Germinal center (tissue), 1 donor: ENCODE measurements around the gene AGAP1.

Experiments used
- DNase-seq: peaks from one replicate; pipeline ENCODE4 v3.0.0; 2012; ENCODE audit warnings: mixed read lengths, low spot score

The AGAP1 gene

DNA sequence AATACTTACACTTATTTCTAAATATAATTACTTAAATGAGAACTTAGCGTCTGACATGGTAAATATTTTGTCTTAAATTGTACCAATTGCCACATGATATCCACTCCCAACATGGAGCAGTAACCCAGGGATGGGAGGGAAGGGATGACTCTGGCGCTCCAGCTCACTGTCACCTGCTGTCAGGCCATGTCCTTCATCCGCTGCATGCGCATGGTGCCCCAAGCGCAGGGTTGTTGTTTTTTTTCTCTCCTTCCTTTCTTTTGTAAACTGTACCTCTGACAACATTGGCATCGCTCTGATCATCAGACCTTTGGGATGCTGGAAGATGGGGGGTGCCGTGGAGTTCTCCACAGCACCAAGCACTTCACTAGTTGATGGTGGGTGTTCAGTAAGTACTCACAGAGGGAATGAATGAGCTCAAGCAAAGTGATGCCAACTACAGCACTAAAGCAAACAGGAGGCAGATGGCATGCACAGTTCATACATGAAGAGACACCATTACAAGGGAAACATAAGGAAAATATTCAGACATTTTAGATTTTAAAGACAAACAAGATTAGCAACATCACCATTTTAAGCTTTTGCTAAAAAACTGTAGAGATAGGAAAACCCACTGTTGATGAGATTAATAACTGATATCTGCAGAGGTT, 426.5 kb downstream of the AGAP1 start:
- DNase-seq, result no peak

DNA sequence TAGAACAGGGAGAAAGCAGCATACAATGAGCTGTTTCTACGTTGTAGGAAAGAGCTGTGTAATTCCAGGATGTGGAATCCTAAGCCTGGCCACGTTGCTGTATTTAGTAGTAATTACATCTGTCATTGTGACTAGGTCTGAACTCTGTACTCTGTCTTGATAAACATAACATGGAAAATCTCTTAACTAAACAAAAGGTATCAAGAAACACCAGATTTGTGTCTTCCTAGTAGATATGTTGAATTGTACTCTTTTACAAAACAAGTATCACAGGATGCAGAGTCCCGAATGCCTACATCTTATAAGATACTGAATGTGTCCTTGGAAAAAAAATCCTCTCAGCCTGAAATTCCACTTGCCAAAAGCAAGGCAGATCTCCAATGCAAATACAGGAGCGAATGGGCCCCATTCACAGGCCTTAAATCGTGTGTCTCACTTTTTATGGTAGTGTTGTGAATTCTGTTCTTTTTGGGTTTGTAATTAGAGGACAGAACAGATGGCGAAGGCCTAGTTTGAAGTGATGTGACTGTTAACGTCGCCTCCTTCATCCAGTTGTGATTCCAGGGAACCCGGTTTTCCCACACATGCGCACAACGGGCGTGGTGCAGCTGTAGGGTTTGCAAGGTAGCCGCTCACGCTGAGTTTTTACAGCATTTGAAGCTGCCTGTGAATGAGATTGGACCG, 427.8 kb downstream of the AGAP1 start:
- no peak for DNase-seq

DNA sequence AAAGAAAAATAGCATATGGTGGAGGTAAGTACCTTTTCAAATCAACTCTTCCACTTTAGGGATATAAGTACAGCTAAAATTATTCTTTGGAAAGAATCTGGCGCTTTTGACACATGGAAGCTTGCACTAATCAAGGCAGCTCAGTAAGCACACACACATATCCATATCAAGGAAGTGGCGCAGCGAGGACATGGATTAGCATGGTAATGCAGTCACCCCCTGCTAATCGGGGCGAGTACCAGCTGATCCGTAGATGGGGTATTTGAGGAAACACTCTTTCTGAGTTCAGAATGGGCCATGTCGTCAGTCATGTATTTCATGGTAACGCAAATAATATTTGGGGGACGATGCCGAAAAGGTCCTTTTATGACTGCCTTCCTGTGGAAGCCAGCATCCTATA, 429.0 kb downstream of the AGAP1 start:
- no peak for DNase-seq

DNA sequence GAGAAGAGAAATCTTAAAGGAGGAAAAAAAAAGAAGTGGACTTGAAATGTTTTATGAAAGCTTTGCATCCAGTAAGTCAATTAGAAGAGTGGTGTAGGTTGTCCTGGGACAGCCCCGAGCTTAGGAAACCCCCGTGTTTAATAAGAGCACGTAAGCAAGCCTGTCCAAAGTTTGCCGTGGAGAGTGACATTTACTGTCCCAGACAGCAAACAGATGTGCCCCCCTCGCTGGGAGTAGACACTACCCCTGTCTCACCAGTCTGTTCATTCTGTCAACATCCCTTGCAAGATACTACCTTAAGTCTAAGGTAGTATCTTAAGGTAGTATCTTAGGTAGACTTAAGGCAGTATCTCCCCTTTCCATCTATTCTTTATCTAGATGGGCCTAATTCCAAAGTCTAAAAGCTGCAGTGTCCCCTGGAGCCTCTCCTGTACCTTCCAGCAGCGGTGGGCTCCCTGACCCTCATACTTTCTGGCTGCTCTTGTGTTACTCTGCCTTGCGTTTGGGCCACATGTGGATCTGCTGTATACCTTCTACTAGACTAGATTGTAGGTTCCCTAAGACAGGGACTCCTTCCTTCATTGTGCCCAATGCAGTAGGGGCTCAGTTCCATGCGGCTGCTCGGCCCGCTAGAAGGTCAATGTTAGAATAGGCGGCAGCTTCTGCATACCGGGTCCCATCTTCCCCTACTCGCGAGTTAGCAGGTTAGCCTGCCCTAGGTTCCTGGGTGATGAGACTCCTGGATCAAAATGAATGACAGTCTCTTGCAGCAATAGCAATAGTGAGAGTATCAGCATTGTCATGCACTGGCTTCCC, 430.2 kb downstream of the AGAP1 start:
- DNase-seq, result no peak

DNA sequence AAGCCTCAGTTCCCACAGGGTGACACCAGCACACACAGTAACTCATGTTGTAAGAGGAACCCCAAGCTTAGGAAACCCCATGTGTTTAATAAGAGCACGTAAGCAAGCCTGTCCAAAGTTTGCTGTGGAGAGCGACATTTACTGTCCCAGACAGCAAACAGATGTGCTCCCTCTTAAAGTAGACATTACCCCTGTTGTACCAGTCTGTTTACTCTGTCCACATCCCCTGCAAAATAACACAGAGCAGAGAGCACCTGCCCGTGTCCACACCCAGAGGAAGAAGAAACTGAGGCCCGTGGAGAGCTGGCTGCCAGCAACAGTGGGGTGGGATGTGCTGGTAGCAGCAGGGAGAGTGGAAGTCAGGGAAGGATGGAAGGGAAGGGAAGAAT, 430.8 kb downstream of the AGAP1 start:
- no peak for DNase-seq

DNA sequence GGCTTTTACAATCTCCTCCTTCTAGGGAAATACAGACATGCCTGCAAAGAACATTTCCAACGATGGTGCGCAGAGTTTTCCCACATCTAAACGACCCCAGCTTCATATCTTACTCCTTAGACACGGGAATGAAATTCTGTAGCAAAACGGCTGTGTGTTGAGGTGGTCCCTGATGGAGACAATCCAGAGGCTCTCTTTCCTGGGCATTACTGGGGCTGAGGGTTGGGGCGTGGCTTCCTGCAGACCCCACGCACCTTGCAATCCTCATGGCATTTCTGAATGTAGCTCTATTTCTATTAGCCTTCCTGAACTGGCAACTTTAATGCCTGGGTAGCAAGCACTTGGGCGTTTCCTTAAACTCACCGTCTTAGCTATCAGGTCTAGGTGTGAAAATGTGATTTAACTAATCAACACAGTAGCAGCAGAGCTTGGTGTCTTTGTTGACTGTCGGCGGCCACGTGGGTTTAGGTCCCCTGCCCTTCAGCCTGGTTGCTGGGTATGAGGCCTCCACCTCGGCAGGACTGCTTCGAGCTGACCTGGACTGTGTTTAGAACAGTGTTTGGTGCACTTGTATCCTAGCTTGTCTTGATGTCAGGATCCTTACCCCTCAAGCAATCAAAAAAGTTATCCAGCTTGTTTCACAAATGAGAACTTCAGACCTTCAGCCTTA, 431.5 kb downstream of the AGAP1 start:
- DNase-seq, result no peak

DNA sequence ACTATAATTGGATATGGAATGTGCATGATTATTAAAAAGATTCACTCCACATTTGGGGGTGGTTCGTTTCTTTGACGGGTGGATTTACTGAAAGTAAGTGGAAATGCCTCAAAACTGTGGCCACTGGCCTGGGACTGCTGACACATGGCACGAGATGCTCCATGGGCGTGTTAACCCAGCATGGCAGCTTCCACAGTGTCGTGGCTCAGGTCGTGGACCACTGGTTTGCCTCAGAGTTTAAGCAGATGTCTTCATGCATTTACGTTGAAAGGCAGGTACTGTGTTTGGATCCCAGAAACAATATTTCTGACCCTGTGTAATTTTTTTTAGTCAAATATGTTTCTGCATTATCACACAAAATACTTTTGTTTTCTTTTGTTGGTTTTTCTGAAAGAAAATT, 432.4 kb downstream of the AGAP1 start:
- DNase-seq, result no peak

DNA sequence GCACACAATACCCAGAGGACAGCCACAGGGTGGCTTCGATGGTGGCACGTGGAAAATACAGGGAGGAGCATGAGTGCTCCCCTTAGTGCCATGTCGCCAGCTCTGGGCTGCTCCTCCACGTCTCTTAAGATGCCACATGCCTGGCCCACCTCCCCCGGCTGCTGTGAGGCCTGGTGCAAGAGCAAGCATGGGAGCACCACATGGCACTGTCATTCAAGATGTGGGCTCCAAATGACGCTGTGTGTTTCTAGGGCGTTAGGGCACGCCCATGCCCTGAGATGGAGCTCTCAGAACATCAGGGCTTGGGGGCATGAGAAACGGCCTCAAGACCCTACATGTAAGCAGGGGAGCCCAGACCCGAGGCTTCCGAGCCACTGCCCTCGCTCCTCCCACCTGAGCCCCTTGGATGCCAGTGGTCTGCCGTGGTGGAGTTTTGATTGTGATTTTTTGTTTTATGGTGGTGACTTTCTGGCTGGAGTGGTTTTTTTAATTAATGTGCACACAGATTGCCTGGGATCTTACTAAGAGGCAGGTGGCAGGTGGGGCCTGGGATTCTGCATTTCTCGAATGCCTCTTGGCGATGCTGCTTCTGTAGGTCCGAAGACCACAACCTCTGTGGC, 435.0 kb downstream of the AGAP1 start:
- no peak for DNase-seq

DNA sequence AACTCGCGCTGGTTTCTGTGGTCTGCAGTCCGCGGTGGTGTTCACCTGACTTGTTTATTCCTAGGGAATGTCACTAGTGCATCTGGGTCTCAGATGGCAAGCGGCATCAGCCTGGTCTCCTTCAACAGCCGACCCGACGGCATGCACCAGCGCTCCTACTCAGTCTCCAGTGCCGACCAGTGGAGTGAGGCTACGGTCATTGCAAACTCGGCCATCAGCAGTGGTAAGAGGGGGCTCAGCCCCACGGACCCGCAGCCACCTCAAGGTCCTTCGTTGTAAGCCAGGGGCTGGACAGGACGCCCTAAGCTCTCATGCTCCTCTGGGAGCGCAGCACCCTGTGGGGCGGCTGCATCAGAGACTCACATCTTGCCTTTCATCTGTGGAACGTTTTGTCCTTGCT, 436.9 kb downstream of the AGAP1 start:
- DNase-seq, result no peak

DNA sequence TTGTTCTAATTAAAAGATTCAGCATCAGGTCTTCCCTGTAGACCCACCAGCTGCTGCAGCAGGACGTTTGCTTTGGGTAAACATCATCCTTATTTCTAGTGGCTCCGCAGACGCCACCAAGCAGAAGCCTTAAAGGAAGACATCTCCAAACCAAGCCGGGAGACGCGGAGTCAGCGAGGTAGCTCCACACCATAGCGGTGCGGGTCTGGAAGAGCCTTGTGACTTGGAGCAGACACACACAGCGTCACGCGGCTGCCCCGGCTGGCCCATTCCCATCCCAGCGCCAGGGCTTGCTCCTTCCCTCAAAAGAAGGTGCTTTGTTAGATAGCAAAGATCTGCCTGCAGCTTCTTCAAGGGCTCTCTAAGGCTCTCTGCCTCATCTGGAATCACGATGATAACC, 437.8 kb downstream of the AGAP1 start:
- DNase-seq, result no peak

DNA sequence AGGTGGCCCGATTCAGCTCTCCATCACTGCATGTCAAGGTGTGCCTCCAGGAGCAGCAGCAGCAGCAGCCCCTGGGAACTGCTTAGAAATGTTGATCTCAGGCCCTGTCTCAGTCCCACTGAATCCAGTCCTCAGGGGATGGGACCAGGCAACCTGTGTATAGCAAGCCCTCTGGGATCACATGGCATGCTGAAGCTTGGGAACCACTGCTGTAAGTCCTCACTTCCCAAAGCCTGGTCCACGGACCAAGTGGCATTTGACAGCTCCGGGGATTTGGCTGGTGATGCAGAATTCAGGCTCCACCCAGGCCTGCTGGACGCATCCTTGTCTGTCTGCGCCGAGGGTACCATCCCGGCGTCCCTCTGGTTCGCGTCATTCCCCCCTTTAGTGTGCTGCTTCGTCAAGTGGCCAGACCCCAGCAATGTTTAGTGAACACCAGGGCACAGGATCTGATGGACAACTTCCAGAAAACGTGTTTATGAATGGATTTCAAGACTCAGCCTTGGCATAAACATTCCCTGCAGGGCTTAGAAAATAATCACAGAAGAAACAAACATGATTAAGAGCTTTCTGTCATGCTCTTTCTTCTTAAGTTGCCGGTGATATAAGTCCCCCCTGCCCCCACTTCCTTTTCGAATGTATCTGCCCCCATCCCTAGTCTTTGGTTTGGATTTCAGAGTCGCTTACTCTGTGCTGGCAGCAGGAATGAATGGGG, 440.4 kb downstream of the AGAP1 start:
- no peak for DNase-seq

DNA sequence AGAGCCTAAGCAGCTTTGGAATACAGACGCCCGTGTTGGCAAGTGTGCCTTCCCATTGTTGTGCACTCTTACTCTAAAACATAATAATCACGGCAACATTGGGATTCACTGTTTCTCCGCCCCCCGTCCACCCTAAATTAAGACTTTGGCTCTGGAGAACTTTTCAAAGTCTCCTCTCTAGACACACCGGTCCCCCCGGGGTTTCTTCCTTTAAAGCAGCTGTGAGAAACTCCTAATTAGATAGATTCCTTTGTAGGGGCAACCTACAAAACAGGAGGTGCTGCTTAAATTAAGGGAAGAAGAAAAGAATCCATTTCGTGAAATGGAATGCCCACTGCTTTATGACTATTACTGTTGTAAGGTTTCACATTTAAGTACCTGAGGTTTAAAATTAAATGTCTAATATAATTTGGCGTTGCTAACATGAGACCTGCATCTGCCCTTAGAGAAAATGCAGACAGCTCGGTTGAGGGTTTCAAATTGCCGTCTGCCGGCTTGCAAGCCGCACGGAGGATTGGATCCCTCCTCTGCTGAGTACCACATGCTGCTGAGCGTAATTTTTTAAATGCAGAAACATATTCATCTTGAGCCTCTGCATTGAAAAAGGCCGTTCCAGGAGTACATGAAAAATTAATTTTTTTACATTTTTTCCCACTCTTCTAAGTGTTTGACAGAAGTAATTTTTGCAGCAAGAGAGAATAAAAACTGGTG, 441.1 kb downstream of the AGAP1 start:
- no peak for DNase-seq

DNA sequence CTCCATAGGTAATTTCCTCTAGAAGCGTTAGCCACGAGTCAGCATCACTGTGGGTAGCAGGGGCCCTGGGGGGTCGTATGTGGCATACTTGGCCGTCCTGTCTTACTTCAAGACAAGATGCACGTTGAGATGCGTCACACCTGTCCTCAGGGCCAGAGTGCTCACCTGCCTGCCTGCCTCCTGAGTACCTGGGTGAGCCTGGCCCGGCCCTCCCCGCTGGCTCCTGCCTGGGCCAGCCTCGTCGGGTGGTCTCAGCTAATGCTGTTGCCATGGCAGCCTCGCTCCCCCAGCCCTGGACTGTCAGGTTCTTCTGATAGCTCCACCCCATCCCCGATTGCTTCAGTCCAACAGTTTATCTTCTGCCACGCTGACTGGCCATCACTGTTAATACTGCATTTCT, 441.9 kb downstream of the AGAP1 start:
- DNase-seq, result no peak

DNA sequence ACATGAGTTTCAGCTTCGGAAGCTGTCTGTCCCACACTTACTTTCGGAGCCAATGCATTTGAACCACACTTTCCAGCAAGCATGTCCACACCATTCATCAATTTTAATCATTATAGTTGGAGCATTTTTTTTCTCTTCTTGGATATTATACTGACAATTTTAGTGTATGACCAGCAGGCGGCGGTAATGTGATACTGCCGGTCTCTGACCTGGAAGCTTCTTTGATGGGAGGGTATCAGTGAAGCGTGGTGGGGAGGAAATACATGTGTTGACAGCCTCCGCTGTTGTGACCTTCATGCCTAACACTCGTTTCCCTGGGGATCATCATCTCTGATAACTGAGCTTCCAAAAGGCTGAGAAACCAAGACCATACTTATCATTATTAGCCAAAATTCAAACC, 442.6 kb downstream of the AGAP1 start:
- peak; percentile 10 for DNase-seq

DNA sequence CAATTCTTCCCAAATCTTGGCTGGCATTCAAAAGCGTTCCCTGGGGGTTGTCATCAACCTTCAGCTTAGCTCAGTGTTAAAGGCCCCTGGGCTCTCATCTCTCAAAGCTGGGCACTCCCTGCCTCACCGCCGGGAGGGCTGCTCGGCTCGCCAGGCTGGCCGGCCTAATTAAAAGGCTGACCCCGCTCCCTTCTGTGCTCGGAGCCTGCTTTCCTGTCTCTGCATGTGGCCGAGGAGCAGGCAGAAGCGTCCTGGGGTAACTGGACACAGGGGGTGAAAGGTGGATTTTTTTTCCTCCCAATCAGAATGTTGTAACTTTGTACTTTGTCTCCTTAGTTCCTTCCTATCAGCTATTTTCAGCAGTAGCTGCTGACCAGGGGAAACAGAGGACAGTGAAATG, 443.2 kb downstream of the AGAP1 start:
- no peak for DNase-seq

DNA sequence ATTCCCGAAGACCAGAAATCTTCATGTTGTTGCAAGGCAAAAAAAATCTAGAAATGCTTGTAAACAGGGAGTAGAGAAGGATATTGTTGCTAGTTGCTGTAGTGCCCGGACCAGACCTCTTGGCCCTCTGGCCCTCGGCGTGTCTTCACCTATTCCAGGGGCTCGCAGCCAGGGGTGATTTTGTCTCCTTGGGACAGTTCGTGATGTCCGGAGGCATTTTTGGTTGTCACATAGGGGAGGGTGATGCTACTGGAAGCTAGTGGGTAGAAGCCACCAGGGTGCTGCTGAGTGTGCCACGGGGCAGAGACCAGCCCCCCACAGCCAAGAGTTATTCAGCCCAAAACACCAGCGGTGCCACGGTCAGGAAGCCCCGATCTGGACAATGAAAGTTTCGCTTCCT, 443.7 kb downstream of the AGAP1 start:
- DNase-seq, result no peak

DNA sequence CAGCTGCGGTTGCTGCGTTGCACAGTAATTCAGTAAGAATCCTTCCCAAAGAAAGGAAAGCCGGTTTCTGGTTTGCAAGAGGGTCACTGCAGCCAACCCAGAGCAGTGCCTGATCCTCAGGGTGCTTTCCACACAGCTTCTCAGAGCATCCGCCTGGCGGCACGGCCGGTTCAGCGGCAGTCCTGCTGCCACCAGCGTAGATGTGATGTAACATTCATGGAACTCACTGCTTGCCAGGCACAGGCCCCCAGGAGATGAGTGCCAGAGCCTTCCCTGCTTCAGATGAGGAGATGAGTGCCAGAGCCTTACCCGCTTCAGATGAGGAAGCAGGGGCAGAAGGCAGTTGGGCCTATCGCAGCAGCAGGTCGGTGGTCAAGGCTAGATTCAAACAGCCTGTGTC, 444.1 kb downstream of the AGAP1 start:
- DNase-seq, result no peak

DNA sequence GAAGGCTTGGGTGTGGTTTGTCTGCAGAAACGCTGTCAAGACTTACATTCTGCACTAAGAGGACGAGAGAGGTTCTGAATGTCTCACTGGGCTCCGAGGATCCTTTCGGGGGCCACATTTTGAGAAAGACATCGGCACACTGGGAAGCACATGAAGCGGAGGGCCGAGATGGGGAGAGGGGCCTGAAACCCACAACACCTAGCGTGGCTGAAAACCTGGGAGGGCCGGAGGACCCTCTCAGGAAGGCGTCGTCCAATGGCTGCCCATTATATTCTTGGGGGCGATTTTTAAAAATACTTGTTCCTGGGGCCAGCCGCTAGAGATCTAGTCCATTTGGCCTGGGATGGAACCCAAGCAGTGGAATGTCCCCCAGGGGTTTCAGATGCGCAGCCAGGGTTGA, 444.8 kb downstream of the AGAP1 start:
- DNase-seq, result no peak

DNA sequence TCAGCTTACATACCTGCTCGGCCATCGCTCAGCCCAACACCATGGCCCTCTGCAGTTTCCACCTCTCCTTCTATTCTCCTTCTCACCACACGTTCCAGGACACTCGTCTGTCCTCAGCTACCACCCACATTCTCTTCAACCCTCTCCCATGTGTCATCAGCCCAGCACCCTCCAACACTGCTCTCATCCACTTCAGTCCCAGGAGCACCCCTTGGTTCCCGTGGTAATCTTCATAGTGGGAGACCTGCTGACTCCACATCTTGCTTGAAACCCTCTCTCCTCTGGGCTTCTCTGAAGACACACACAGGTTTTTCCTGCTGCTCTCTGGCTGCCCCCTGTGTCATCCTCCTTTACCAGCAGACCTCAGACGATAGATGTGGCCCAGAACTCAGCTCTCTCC, 445.6 kb downstream of the AGAP1 start:
- no peak for DNase-seq

DNA sequence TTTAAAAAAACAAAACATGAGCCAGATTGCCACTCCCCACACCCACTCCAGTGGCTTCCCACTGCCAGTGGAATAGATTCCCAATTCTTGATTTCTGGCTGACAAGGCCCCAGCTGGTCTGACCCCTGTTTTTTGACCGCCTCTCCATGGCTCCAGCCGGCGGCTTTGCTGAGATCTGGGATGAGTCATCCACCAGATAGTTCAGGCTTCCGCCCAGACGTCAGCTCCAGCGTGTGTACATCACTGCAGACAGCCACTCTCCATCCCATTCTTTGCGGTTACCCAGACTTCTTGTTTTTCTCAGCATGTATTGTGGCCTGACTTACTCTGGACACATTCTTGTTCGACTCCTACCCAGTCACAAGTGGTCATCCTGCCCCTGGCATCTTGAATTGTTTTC, 446.5 kb downstream of the AGAP1 start:
- DNase-seq, result no peak

DNA sequence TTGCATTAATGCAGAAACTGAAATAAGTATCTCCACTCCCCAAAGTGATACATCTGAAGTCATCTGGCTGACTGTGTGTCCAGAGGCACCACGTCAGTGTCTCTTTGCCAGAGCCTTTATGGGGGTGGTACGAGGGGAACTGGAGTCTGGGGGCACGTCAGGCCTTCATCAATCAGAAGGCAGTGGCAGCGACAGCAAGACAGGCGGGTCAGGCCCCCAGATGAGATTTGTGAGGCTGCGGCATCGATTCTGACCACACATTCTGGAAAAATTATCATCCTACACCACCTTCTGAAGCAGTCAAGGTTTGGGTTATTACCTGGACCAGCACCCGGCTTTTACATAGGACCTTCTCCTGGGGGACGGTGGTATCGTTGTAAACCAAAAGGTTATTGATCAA, 450.7 kb downstream of the AGAP1 start:
- no peak for DNase-seq
